Limb (tissue), 2 donors: ENCODE data around the gene FOXN3.
"Not testable (repeated sequence)": the region's sequence is repeated elsewhere in the genome, so short reads cannot be mapped to it uniquely, and the experiment has no call there.

Source experiments
- DNase-seq, 2 donors: peaks; one replicate each; pipeline ENCODE4 v3.0.0-alpha.2; 2016; ENCODE audit errors: extremely low spot score in 2 of 2

FOXN3 gene

GRCh38 chr14:89134640-89135039 lies 282.4 kb downstream of the FOXN3 start:
- no peak for DNase-seq

- no peak for DNase-seq
Measured at GRCh38 chr14:89131004-89131750, 285.9 kb downstream of the FOXN3 start.

GRCh38 chr14:89129570-89129969 lies 287.5 kb downstream of the FOXN3 start:
- DNase-seq: no peak

- DNase-seq: no peak
Measured at GRCh38 chr14:89128311-89129026, 288.6 kb downstream of the FOXN3 start.

GRCh38 chr14:89126461-89126860 lies 290.6 kb downstream of the FOXN3 start:
- no peak for DNase-seq

DNA sequence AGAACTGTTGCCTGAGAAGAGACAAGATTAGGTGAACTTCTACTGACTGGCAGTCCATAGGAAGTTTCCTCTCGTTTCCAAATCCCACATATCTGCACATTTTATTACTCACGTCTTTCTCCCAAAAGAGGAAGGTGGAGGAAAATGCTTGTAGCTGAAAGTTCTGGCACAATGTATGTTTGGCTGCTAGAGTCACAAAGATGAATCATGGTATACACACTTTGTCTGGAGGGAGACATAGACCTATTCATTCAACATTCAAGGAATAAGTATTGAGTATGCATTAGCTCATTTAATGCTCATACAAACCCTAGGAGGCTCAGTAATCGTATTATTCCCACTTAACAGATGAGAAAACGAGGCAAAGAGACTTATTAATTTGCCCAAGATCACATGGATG lies 291.8 kb downstream of the FOXN3 start:
- no peak for DNase-seq

DNA sequence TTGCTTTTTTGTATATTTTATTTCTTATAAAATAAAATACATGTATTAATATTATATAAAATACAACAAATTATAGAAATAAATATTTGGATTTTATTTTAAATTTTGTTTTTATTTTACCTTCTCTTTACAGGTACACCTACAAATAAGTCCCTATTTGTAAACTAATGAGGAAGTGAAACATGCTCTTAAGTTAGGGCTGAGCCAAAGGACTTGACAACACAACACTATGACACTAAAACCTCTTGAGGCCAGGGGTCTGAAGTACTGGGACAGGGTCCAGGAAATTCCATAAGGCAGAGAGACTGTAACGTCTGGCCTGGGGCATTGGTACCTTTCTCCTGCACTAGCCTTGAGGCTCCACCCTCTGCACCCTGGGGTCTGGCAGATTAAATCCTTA lies 293.2 kb downstream of the FOXN3 start:
- no peak for DNase-seq

DNA sequence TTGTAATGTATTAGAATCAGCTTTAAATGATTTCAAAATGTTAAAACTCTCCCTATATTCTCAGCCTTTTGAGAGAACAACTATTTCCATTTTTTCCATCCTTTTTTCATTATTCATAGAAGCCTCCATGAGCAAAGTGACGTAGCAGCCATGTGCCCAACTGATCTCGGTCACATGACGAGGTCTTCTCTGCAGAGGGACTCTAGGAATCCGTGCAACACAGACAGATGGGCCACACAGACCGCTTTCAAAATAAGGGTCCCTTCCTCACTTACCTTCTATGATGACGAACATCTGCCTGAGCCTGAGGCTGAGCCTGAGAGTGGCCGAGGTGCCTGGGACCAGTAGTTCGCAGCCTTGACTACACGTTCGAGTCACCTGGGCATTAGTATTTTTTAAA lies 293.8 kb downstream of the FOXN3 start:
- DNase-seq: no peak

DNA sequence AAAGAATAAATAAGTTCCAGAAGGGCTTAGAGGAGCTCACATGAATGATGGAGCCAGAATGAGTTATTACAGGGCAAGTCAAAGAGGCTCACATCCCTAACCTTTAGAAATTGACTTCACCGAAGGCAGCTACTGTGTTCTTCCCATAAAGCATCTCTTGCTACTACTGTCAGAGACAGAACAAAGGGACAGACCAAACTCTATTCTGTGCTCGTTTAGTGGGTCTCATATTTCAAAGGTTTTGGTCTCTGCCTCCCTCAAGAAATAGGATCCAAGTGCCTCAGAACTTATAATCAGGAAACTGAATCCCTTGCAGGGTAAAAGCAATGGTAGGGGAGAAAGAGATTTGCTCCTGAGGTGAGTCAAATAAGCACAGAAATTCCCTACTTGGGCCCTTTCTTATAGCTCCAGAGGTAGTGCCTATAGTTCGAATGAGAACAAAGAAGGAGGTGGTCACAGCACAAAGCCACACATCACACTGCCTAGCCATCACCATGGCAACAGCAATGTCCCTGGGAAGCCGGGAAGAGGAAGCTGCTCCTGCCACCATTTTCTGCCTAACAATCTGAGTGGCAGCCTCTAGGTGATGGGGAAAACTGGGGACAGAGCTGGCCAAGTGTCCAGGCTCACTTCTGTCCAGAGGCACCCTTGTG lies 294.9 kb downstream of the FOXN3 start:
- DNase-seq: no peak

DNA sequence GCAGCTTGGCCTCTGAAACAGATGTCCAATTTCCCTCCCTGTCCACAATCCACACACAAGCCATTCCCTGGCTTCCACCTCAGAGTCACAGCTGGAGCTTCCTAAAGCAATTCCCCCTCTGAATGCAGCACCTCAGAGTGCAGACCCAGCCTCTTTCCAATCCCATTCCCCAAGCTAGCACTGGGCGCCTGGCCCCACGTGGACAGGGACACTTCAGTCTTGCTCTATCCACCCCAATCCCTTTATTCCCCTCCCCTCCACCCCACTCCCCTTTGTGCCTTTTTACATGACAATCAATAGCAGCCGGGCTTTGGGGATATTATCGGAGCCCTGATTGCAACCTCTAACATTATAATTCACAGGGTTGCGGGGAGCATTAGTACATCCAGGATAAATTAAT lies 300.0 kb downstream of the FOXN3 start:
- DNase-seq: no peak

GRCh38 chr14:89114109-89114508 lies 302.9 kb downstream of the FOXN3 start:
- no peak for DNase-seq

- DNase-seq: no peak
Measured at GRCh38 chr14:89112720-89113119, 304.3 kb downstream of the FOXN3 start.

DNA sequence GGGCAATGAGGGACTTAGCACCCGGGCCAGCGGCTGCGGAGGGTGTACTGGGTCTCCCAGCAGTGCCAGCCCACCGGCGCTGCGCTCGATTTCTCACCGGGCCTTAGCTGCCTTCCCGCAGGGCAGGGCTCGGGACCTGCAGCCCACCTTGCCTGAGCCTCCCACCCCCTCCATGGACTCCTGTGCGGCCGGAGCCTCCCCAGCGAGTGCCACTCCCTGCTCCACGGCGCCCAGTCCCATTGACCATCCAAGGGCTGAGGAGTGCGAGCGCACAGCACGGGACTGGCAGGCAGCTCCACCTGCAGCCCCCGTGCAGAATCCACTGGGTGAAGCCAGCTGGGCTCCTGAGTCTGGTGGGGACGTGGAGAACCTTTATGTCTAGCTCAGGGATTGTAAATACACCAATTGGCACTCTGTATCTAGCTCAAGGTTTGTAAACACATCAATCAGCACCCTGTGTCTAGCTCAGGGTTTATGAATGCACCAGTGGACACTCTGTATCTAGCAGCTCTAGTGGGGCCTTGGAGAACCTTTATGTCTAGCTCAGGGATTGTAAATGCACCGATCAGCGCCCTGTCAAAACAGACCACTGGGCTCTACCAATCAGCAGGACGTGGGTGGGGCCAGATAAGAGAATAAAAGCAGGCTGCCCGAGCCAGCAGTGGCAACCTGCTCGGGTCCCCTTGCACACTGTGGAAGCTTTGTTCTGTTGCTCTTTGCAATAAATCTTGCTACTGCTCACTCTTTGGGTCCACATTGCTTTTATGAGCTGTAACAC lies 305.1 kb downstream of the FOXN3 start:
- not testable (repeated sequence) for DNase-seq

DNA sequence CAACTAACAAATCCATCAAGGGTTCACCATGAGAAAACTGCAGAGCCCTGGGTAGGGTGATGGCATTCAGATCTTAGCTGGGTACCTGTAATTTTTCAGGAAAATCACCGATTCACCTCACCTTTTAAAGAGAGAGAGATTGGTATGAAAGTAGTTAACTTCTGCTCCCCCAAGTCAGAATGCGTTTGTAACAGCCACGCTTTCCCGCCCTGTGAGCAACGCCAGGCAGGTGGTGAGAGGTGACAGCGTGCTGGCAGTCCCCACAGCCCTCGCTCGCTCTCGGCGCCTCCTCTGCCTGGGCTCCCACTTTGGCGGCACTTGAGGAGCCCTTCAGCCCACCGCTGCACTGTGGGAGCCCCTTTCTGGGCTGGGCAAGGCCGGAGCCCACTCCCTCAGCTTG lies 305.8 kb downstream of the FOXN3 start:
- DNase-seq: not testable (repeated sequence)

DNA sequence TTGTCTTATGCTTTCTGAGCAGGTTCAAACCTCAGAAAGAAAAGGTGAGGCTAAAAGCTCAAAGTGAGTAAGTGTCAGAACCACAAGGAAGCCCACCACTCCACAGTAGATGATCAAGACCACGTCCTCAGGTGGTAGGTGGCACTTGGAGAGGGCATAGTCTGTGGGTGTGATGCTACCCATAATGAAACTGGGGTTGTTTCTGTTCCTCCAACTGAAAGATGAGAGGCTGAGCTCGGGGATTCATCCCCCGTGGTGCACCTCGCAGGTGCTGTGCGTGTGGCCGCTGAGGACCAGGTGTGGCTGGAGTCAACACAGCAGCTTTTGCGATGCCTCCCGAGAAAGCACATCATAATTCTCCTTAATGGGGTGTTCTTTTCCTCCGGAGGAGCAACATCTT lies 306.9 kb downstream of the FOXN3 start:
- DNase-seq: no peak

GRCh38 chr14:89108608-89109007 lies 308.4 kb downstream of the FOXN3 start:
- DNase-seq: no peak

DNA sequence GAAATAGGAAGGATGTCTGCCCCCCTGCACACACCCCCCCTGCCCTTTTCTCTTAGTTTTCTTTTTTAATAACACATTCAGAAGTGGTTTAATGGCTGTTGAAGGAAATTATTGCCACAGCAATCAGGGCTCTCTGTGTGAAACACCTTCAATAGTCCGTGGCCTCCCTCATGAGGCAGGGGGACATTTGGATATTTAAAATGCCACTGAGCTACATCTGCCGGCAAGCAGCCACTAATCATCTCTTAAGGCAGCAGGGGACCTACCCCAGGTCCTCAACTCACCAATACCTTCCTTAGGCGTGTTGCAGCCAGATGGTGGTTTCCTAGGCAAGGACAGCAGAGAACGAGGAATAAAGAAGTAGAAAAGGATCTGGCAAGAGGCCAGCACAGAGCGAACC lies 309.4 kb downstream of the FOXN3 start:
- DNase-seq: no peak
